HEK293 (cell line): ENCODE measurements around the gene RNPS1.

Experiments used
- CTCF ChIA-PET: fragments of 350-600 bp; formaldehyde crosslinking; extraction: SDS; loops from one replicate; lab custom pipeline; 2021; ENCODE audit warnings: antibody characterized with exemption; lab: Yijun Ruan, JAX
- POLR2A ChIA-PET: fragments of 300-600 bp; formaldehyde crosslinking; extraction: SDS; loops from one replicate; lab custom pipeline; 2020; ENCODE audit warnings: antibody characterized with exemption, inconsistent platforms; lab: Yijun Ruan, JAX
- H3K27ac ChIP-seq: fragments of 200-500 bp; sonication (Bioruptor generic); 2 replicates; pipeline ENCODE4 v1.5.1; 2014; ENCODE audit warnings: low read depth, low read length, control low read depth, inconsistent platforms; ENCODE audit errors: extremely low read depth
- H3K36me3 ChIP-seq, 2 experiments: fragments of 200-500 bp in 1 of 2; sonication (Bioruptor generic) in 1 of 2; 1 replicate in 1 of 2; 2 replicates in 1 of 2; pipeline ENCODE4 v1.5.1; 2014 to 2017; ENCODE audit warnings: inconsistent platforms in 2 of 2, low read length in 2 of 2; ENCODE audit not compliant: control insufficient read depth in 2 of 2, insufficient read depth in 1 of 2
- H3K4me1 ChIP-seq: fragments of 200-500 bp; sonication (Bioruptor generic); 2 replicates; pipeline ENCODE4 v1.5.1; 2014; ENCODE audit warnings: mild to moderate bottlenecking, low read length, inconsistent platforms; ENCODE audit not compliant: control insufficient read depth, insufficient read depth
- H3K4me3 ChIP-seq: 2 replicates; pipeline ENCODE4 v1.5.1; 2011; ENCODE audit warnings: low read depth, mild to moderate bottlenecking, control low read depth, low read length, moderate library complexity
- H3K9me3 ChIP-seq: fragments of 200-500 bp; sonication (Bioruptor generic); 2 replicates; pipeline ENCODE4 v1.5.1; 2014; ENCODE audit warnings: low read depth, low read length, inconsistent platforms; ENCODE audit not compliant: control insufficient read depth, insufficient read depth
- BCL11B ChIP-seq: fragments of 450-650 bp; formaldehyde crosslinking; IDR thresholded peaks from 2 replicates; pipeline ENCODE4 v1.5.1; 2016; ENCODE audit warnings: low read depth, missing biosample characterization, missing genetic modification characterization
- GLIS1 ChIP-seq: fragments of 450-650 bp; formaldehyde crosslinking; IDR thresholded peaks from 2 replicates; pipeline ENCODE4 v1.5.1; 2016; ENCODE audit warnings: missing biosample characterization, missing genetic modification characterization
- GLIS2 ChIP-seq: fragments of 450-650 bp; formaldehyde crosslinking; IDR thresholded peaks from 2 replicates; pipeline ENCODE4 v1.5.1; 2016; ENCODE audit warnings: missing biosample characterization, missing genetic modification characterization
- HOXD13 ChIP-seq: sonication (generic); formaldehyde crosslinking; IDR thresholded peaks from 2 replicates; pipeline ENCODE4 v1.8.0; 2022; ENCODE audit warnings: missing genetic modification reagents, borderline replicate concordance
- OSR2 ChIP-seq: fragments of 450-650 bp; formaldehyde crosslinking; IDR thresholded peaks from 2 replicates; pipeline ENCODE4 v1.5.1; 2016; ENCODE audit warnings: missing biosample characterization, missing genetic modification characterization
- RBAK ChIP-seq: fragments of 450-650 bp; formaldehyde crosslinking; IDR thresholded peaks from 2 replicates; pipeline ENCODE4 v1.5.1; 2016; ENCODE audit warnings: missing biosample characterization, missing genetic modification characterization
- SETDB1 ChIP-seq: IDR thresholded peaks from one replicate; pipeline ENCODE4 v1.6.1; 2017; ENCODE audit warnings: mild to moderate bottlenecking, low read length, moderate library complexity, mixed read lengths; ENCODE audit not compliant: insufficient read length
- SP7 ChIP-seq: fragments of 450-650 bp; formaldehyde crosslinking; IDR thresholded peaks from 2 replicates; pipeline ENCODE4 v1.5.1; 2016; ENCODE audit warnings: missing biosample characterization, missing genetic modification characterization
- TCF7L2 ChIP-seq: IDR thresholded peaks from 2 replicates; pipeline ENCODE4 v1.6.1; 2011; ENCODE audit warnings: low read depth, mild to moderate bottlenecking, inconsistent platforms, low read length, moderate library complexity, borderline replicate concordance
- YY2 ChIP-seq: fragments of 450-650 bp; formaldehyde crosslinking; IDR thresholded peaks from 2 replicates; pipeline ENCODE4 v1.5.1; 2016; ENCODE audit warnings: missing biosample characterization, missing genetic modification characterization
- ZFP37 ChIP-seq: fragments of 450-650 bp; formaldehyde crosslinking; IDR thresholded peaks from 2 replicates; pipeline ENCODE4 v1.5.1; 2016; ENCODE audit warnings: missing biosample characterization, missing genetic modification characterization
- ZNF184 ChIP-seq: fragments of 450-650 bp; IDR thresholded peaks from 2 replicates; pipeline ENCODE4 v1.5.1; 2018; ENCODE audit warnings: missing biosample characterization, mild to moderate bottlenecking, missing genetic modification characterization
- ZNF274 ChIP-seq, 2 experiments: fragments of 200-500 bp in 1 of 2; fragments of 450-650 bp in 1 of 2; sonication (Bioruptor generic) in 1 of 2; formaldehyde crosslinking in 1 of 2; IDR thresholded peaks; 2 replicates each; pipeline versions ENCODE4 v1.5.1 to v1.6.1; 2014 to 2016; ENCODE audit warnings: borderline replicate concordance in 1 of 2, inconsistent platforms in 1 of 2, low read length in 1 of 2, missing biosample characterization in 1 of 2, missing genetic modification characterization in 1 of 2
- ZNF354C ChIP-seq: fragments of 450-650 bp; formaldehyde crosslinking; IDR thresholded peaks from 2 replicates; pipeline ENCODE4 v1.5.1; 2016; ENCODE audit warnings: missing biosample characterization, missing genetic modification characterization, low read depth, borderline replicate concordance
- ZNF37A ChIP-seq: fragments of 450-650 bp; IDR thresholded peaks from 2 replicates; pipeline ENCODE4 v1.5.1; 2018; ENCODE audit warnings: missing biosample characterization, missing genetic modification characterization
- ZNF530 ChIP-seq: fragments of 450-650 bp; formaldehyde crosslinking; IDR thresholded peaks from 2 replicates; pipeline ENCODE4 v1.5.1; 2016; ENCODE audit warnings: low read depth, missing biosample characterization, missing genetic modification characterization
- TF ChIP-seq, protein P1 (sequence below): fragments of 450-650 bp; formaldehyde crosslinking; IDR thresholded peaks from 2 replicates; pipeline ENCODE4 v1.5.1; 2016; ENCODE audit warnings: missing biosample characterization, missing genetic modification characterization
- TF ChIP-seq, protein P2 (sequence below): fragments of 450-650 bp; formaldehyde crosslinking; IDR thresholded peaks from 2 replicates; pipeline ENCODE4 v1.5.1; 2016; ENCODE audit warnings: missing biosample characterization, missing genetic modification characterization
- TF ChIP-seq, protein P3 (sequence below): fragments of 450-650 bp; formaldehyde crosslinking; IDR thresholded peaks from 2 replicates; pipeline ENCODE4 v1.5.1; 2016; ENCODE audit warnings: missing biosample characterization, missing genetic modification characterization
- TF ChIP-seq, protein P4 (sequence below): fragments of 450-650 bp; formaldehyde crosslinking; IDR thresholded peaks from 2 replicates; pipeline ENCODE4 v1.5.1; 2017; ENCODE audit warnings: missing biosample characterization, missing genetic modification characterization

Gene RNPS1

DNA sequence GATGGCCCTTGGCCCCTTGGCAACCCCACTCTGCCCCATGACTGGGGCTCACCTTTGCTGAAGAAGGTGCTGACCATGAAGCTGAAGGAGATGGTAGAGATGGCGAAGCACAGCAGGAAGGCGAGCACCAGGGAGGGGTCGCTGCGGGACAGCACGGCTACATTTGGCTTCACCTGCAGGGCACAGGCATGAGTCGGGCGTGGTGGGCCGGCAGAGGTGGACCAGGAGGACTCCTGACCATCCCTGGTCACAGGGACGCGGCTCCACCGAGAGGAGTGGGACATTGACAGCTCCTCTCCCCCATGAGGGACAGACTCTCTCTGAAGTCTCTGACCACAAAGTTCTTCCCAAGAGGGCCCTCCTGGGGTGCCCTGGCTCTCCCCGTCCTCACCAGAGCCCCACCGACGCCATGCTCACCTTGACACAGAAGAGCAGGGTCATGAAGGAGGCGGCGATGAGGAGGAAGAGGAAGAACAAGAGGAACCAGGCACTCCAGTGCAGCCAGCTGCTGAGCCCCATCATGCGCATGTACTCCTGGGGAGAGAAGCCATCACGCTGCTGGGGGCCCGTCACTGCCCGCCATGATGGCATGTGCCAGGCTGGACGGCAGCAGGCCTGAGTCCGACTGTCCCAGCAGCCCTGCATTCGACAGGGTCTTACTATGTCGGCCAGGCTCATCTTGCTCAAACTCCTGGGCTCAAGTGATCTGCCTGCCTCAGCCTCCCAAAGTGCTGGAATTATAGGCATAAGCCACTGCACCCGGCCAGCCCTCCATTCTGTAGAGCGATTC, 49.5 kb upstream of the RNPS1 start:
- POLR2A ChIA-PET = no interaction called here
- TF ChIP-seq RBAK (tag by site-specific recombination) (no peak), ZNF530 (no peak)
- H3K36me3 ChIP-seq = peaks cover 0 to 23% of the 10 kb centered on the region in 2 experiments; a peak in 2 of 3 replicates
- CTCF ChIA-PET = interaction anchor here (0.6 kb wide), 1 partner anchor 123 kb away, joined by 3 read pairs; no protein-coding TSS in a partner anchor
- no peaks in the 10 kb centered on the region for H3K9me3 ChIP-seq
- H3K4me3 ChIP-seq = no peak overlapping the region
- H3K27ac ChIP-seq = no peak overlapping the region
- no peaks in the 10 kb centered on the region for H3K4me1 ChIP-seq

DNA sequence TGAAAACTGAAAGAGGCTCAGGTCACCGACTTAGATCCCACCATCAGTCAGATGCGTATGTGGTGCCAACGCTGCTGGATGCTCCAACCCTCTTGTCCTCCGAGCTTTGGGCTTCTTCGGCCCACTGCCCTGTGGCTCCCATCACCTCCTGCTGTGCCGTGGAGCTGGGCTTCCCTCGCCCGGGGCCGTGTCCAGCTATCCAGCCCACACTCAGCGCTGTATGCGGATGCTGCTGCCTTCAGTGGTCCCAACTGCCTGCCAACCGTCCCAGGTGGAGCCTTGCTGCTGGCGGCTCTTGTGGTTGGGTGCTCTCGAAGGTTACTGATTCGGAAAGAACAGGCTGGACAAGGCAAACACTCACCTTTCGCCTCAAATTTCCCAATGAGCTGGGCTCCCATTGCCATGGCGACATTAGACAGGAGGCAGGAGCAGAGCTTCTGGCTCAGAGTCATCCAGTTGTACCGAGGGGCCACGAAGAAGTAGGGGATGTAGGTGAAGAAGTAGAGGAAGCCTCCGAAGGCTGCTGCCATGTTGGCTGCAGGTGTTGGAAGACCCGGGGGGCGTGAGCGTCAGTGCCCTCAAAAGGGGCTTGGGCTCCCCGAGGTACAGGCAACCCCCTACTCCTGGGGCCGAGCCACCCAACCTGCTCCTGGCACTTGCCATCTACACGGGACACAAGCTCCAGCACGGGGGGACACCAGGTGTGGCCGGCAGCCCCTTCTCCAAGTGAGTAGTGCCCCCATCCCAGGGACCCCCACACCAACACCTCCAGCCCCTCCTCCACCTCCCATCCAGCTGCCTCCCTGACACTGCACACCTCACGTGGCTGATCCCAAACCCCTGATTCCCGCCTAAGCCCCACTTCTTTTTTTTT, 40.4 kb upstream of the RNPS1 start:
- no peak overlapping the region for H3K4me3 ChIP-seq
- H3K4me1 ChIP-seq = no peaks in the 10 kb centered on the region
- ChIA-PET CTCF (interaction anchor here (0.6 to 0.7 kb wide), 2 partner anchors 81 to 1251 kb away, joined by 3 to 4 read pairs; no protein-coding TSS in a partner anchor), POLR2A (no interaction called here)
- H3K9me3 ChIP-seq = no peaks in the 10 kb centered on the region
- H3K27ac ChIP-seq = no peak overlapping the region
- TF ChIP-seq ZNF354C (tag by site-specific recombination) (no peak), SP7 (tag by site-specific recombination) (no peak), HOXD13 (CRISPR knock-in tag) (no peak), OSR2 (tag by site-specific recombination) (no peak), ZNF37A (no peak), SETDB1 (no peak), BCL11B (tag by site-specific recombination) (no peak), GLIS1 (tag by site-specific recombination) (no peak), YY2 (tag by site-specific recombination) (no peak), ZFP37 (no peak), ZNF274 (IDR thresholded peaks at IDR 0.05; ENCODE audit: low read length) (no peak), ZNF274 (tag by site-specific recombination; IDR thresholded peaks at IDR 0.05; ENCODE audit: borderline replicate concordance) (no peak), TCF7L2 (no peak), ZNF184 (tag by site-specific recombination) (no peak), GLIS2 (tag by site-specific recombination) (no peak)
- TF ChIP-seq, protein P1, sequence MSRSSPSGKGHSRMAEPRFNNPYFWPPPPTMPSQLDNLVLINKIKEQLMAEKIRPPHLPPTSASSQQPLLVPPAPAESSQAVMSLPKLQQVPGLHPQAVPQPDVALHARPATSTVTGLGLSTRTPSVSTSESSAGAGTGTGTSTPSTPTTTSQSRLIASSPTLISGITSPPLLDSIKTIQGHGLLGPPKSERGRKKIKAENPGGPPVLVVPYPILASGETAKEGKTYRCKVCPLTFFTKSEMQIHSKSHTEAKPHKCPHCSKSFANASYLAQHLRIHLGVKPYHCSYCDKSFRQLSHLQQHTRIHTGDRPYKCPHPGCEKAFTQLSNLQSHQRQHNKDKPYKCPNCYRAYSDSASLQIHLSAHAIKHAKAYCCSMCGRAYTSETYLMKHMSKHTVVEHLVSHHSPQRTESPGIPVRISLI (tag by site-specific recombination) = no peak
- TF ChIP-seq, protein P2, sequence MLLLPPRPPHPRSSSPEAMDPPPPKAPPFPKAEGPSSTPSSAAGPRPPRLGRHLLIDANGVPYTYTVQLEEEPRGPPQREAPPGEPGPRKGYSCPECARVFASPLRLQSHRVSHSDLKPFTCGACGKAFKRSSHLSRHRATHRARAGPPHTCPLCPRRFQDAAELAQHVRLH = no peak
- TF ChIP-seq, protein P3, sequence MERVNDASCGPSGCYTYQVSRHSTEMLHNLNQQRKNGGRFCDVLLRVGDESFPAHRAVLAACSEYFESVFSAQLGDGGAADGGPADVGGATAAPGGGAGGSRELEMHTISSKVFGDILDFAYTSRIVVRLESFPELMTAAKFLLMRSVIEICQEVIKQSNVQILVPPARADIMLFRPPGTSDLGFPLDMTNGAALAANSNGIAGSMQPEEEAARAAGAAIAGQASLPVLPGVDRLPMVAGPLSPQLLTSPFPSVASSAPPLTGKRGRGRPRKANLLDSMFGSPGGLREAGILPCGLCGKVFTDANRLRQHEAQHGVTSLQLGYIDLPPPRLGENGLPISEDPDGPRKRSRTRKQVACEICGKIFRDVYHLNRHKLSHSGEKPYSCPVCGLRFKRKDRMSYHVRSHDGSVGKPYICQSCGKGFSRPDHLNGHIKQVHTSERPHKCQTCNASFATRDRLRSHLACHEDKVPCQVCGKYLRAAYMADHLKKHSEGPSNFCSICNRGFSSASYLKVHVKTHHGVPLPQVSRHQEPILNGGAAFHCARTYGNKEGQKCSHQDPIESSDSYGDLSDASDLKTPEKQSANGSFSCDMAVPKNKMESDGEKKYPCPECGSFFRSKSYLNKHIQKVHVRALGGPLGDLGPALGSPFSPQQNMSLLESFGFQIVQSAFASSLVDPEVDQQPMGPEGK (tag by site-specific recombination) = no peak
- TF ChIP-seq, protein P4, sequence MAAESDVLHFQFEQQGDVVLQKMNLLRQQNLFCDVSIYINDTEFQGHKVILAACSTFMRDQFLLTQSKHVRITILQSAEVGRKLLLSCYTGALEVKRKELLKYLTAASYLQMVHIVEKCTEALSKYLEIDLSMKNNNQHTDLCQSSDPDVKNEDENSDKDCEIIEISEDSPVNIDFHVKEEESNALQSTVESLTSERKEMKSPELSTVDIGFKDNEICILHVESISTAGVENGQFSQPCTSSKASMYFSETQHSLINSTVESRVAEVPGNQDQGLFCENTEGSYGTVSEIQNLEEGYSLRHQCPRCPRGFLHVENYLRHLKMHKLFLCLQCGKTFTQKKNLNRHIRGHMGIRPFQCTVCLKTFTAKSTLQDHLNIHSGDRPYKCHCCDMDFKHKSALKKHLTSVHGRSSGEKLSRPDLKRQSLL = no peak
- peaks cover 0 to 19% of the 10 kb centered on the region in 2 experiments; a peak in 2 of 3 replicates for H3K36me3 ChIP-seq
